Right lobe of liver (tissue), 4 donors: ENCODE results near the gene PDLIM3.

Source experiments
- POLR2A ChIP-seq: fragments of 450-650 bp; IDR thresholded peaks from one replicate; pipeline ENCODE4 v1.6.1; 2017; ENCODE audit warnings: antibody characterized with exemption, mild to moderate bottlenecking
- TF ChIP-seq, protein P1 (sequence below), 4 donors: fragments of 200-600 bp in 3 of 4; fragments of 450-650 bp in 1 of 4; IDR thresholded peaks; one replicate each; pipeline versions ENCODE4 v1.5.1 to v1.8.0; 2016 to 2022; ENCODE audit warnings: antibody characterized with exemption in 4 of 4, mild to moderate bottlenecking in 2 of 4
- donor health status: DM: no; HTN: no; CAD: no.
- donor health status: DM: no; HTN: no; CAD: no.
- donor health status: DM: no; HTN: yes; CAD: no.

DNA sequence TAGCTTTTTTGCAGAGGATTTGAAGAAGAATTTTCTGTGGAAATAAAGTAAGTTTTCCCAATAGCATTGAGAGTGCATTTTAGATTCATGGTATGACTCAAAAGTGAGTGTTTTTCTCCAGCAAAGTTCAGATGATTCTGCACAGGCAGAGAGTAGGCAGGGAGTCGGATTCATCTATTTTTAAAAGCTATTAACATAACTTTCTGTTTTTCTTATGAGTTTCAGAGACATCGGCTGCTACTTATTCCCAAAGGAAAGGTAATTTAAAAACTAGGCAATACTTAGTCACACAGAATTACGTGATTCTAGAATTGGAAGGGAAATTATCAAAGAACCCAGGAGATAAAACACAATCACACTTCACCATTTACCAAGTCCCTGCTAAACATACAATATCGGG lies 68.2 kb downstream of the PDLIM3 start:
- TF ChIP-seq, protein P1, sequence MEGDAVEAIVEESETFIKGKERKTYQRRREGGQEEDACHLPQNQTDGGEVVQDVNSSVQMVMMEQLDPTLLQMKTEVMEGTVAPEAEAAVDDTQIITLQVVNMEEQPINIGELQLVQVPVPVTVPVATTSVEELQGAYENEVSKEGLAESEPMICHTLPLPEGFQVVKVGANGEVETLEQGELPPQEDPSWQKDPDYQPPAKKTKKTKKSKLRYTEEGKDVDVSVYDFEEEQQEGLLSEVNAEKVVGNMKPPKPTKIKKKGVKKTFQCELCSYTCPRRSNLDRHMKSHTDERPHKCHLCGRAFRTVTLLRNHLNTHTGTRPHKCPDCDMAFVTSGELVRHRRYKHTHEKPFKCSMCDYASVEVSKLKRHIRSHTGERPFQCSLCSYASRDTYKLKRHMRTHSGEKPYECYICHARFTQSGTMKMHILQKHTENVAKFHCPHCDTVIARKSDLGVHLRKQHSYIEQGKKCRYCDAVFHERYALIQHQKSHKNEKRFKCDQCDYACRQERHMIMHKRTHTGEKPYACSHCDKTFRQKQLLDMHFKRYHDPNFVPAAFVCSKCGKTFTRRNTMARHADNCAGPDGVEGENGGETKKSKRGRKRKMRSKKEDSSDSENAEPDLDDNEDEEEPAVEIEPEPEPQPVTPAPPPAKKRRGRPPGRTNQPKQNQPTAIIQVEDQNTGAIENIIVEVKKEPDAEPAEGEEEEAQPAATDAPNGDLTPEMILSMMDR (IDR thresholded peaks at IDR 0.05) = no peak
- no peak for TF ChIP-seq POLR2A
